ENCODE data around the gene CDSN.

DNA sequence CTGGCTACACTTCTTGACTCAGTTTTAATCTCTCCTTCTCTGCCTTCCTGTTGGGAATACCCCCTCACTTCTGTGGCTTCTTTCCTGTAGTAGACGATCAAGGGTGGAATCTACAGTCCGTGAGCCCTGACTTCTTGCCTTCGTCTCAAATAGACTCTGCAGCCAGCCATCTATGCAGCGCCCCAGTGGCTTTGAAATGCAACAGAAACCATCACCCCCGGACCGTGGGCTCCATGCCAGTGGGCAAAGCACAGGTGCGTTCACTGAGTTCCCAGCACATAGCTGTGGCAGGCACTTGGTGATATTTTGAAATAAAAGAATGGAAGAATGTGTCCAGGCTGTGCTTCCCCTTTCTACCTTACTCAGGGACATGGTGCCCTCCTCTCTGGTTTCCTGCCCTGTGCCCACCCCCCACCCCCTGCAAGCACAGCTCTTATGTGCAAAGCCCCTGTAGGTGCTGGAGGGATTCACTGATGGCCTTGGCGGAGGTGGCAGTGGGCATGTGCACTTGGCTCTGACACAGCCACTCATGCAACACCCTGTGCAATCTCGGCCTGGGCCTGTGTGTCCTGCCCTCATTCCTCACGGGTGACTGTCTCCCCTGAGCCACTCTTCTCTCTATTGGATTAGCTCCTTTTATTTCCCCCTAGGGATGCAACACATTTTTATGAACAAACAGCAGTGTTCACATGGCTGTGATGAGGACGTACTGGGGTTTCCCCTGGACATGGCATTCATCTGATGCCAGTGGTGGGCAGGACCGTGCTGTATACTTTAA lies 5.5 kb upstream of the CDSN start:
- TF ChIP-seq, protein P1, sequence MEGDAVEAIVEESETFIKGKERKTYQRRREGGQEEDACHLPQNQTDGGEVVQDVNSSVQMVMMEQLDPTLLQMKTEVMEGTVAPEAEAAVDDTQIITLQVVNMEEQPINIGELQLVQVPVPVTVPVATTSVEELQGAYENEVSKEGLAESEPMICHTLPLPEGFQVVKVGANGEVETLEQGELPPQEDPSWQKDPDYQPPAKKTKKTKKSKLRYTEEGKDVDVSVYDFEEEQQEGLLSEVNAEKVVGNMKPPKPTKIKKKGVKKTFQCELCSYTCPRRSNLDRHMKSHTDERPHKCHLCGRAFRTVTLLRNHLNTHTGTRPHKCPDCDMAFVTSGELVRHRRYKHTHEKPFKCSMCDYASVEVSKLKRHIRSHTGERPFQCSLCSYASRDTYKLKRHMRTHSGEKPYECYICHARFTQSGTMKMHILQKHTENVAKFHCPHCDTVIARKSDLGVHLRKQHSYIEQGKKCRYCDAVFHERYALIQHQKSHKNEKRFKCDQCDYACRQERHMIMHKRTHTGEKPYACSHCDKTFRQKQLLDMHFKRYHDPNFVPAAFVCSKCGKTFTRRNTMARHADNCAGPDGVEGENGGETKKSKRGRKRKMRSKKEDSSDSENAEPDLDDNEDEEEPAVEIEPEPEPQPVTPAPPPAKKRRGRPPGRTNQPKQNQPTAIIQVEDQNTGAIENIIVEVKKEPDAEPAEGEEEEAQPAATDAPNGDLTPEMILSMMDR (IDR thresholded peaks at IDR 0.05), result no peak
- no peak for TF ChIP-seq POLR2A (IDR thresholded peaks at IDR 0.05)
